AG10803 (cell line): ENCODE results near the gene MYO3B.

ENCODE experiments used
- DNase-seq: peaks from one replicate; pipeline ENCODE4 v3.0.0; 2010; ENCODE audit warnings: low read depth
- H3K4me3 ChIP-seq: 2 replicates; pipeline ENCODE4 v1.5.1; 2011; ENCODE audit warnings: mild to moderate bottlenecking, low read length, control low read depth
- CTCF ChIP-seq: conservative IDR thresholded peaks from 2 replicates; pipeline ENCODE4 v1.5.1; 2011; ENCODE audit warnings: mild to moderate bottlenecking, low read length, control low read depth, inconsistent platforms

Gene MYO3B

DNA sequence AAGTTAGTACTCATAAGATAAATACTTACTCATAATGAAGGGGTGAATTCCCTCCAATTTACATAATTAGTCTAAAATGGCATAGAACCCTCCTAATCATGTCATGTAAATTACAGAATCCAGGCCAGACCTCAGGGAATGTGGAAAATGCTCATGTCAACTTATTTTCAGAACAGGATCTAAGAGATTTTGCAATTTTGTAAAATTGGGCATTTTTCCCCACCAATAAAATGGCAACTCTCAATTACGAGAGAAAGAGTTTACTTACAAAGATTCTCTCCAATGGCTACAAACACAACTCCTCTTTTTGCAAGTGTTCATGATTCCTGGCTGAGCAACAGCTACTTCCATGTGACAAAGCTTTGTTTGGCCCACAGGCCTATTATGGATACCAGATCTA is 503.4 kb downstream of the MYO3B start:
- no peak for TF ChIP-seq CTCF
- no peak for DNase-seq
- H3K4me3 ChIP-seq, result no peak overlapping the region

DNA sequence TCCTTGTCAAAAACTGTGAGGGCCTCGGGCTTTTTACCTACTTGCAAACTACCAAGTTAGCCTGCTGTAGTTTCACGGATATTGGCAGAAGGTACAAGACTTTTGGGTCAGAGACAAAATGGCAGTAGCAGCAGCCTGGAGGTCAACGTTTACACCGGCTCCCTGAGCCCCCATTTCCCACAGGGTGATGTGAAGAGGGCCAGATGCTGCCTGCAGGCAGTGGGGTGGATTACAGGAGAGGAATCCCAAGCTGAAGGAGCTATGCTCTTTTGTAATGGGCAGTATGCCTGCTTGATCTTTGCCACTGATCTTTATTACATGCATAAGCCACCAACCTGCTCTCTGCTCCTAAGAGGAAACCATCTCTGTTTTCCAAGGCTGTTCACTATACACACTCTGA is 507.6 kb downstream of the MYO3B start:
- no peak for DNase-seq
- TF ChIP-seq CTCF, result no peak

DNA sequence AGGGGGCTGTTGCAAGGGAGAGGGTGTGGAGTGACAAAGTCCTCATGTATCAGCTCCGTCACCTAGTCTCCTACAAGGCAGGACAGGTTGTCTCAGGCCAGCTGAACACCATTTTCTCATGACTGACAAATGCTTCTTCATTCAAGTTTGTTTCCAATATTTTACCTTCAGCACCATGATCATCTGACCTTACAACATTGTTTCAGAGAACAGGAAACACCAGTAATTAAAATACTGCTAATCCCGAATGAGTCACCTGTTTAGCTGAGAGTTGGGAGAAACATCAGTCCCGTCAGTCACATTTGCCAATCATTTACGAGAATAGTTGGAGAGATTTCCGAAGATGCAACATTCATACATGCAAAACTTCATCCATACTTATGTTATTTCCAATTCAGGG is 511.5 kb downstream of the MYO3B start:
- no peak for TF ChIP-seq CTCF
- no peak for DNase-seq
- no peak overlapping the region for H3K4me3 ChIP-seq

More for the DNA sequence above, 507.6 kb downstream of the MYO3B start:
- no peak overlapping the region for H3K4me3 ChIP-seq

- H3K4me3 ChIP-seq, result no peak overlapping the region
- no peak for TF ChIP-seq CTCF
- DNase-seq, result no peak
These were observed 512.7 kb downstream of the MYO3B start for GRCh38 chr2:170690640-170691039.

GRCh38 chr2:170694316-170694715 is 516.4 kb downstream of the MYO3B start:
- no peak overlapping the region for H3K4me3 ChIP-seq
- no peak for DNase-seq
- no peak for TF ChIP-seq CTCF

GRCh38 chr2:170695521-170696410 is 517.8 kb downstream of the MYO3B start:
- TF ChIP-seq CTCF, result no peak
- no peak for DNase-seq

GRCh38 chr2:170696948-170697347 is 519.0 kb downstream of the MYO3B start:
- DNase-seq, result no peak
- no peak for TF ChIP-seq CTCF
- H3K4me3 ChIP-seq, result no peak overlapping the region

More at GRCh38 chr2:170695521-170696410, 517.8 kb downstream of the MYO3B start:
- no peak overlapping the region for H3K4me3 ChIP-seq
